HepG2 (cell line): ENCODE data around the gene TRIM25. TPM values are rescaled to one million over a fixed set of nuclear protein-coding genes. Genes with fewer than 3 reads are reported as not detected.

Source experiments
- AGO1 ChIP-seq: fragments of 200-400 bp; formaldehyde crosslinking; IDR thresholded peaks from 2 replicates; pipeline ENCODE4 v1.6.1; 2017; ENCODE audit warnings: mild to moderate bottlenecking, low read depth, low read length, moderate library complexity; ENCODE audit not compliant: poor library complexity, severe bottlenecking
- ATF1 ChIP-seq: IDR thresholded peaks from 2 replicates; pipeline ENCODE4 v1.6.1; 2016; ENCODE audit warnings: mild to moderate bottlenecking, control low read depth
- ATF7 ChIP-seq, 2 experiments: fragments of 450-650 bp in 1 of 2; sonication (generic) in 1 of 2; formaldehyde crosslinking in 1 of 2; IDR thresholded peaks; 2 replicates each; pipeline versions ENCODE4 v1.4.0 to v1.6.1; 2016 to 2020; ENCODE audit warnings: antibody characterized with exemption in 1 of 2, mild to moderate bottlenecking in 1 of 2, missing genetic modification reagents in 1 of 2
- CAMTA2 ChIP-seq: sonication (generic); formaldehyde crosslinking; IDR thresholded peaks from 2 replicates; pipeline ENCODE4 v1.4.0; 2020; ENCODE audit warnings: mild to moderate bottlenecking, missing genetic modification reagents, borderline replicate concordance
- FOXC1 ChIP-seq: sonication (generic); formaldehyde crosslinking; IDR thresholded peaks from 2 replicates; pipeline ENCODE4 v1.8.0; 2022; ENCODE audit warnings: mild to moderate bottlenecking, missing genetic modification reagents, borderline replicate concordance
- NFKBIZ ChIP-seq: IDR thresholded peaks from 2 replicates; pipeline ENCODE4 v1.6.1; 2018; ENCODE audit warnings: missing genetic modification reagents, missing compliant biosample characterization
- NR3C1 ChIP-seq: sonication (generic); formaldehyde crosslinking; IDR thresholded peaks from 2 replicates; pipeline ENCODE4 v1.4.0; 2020; ENCODE audit warnings: missing genetic modification reagents
- PCBP2 ChIP-seq: fragments of 200-400 bp; formaldehyde crosslinking; optimal IDR thresholded peaks from 2 replicates; pipeline ENCODE3; 2018; ENCODE audit warnings: low read length, low read depth; ENCODE audit not compliant: poor library complexity, severe bottlenecking
- SIN3B ChIP-seq: fragments of 150-350 bp; IDR thresholded peaks from 2 replicates; pipeline ENCODE4 v1.6.1; 2014; ENCODE audit warnings: low read length
- TGIF2 ChIP-seq: IDR thresholded peaks from 2 replicates; pipeline ENCODE4 v1.6.1; 2016; ENCODE audit warnings: control low read depth, missing compliant biosample characterization
- TP53 ChIP-seq: sonication (generic); formaldehyde crosslinking; conservative IDR thresholded peaks from 2 replicates; pipeline ENCODE4 v1.4.0; 2020; ENCODE audit warnings: missing genetic modification reagents
- ZBED4 ChIP-seq: sonication (generic); formaldehyde crosslinking; IDR thresholded peaks from 2 replicates; pipeline ENCODE4 v1.4.0; 2020; ENCODE audit warnings: missing genetic modification reagents, borderline replicate concordance
- ZFAT ChIP-seq: sonication (generic); formaldehyde crosslinking; conservative IDR thresholded peaks from 2 replicates; pipeline ENCODE4 v1.8.1; 2023; ENCODE audit warnings: missing genetic modification reagents, inconsistent platforms
- ZFP41 ChIP-seq: sonication (generic); formaldehyde crosslinking; IDR thresholded peaks from 2 replicates; pipeline ENCODE4 v1.4.0; 2020; ENCODE audit warnings: mild to moderate bottlenecking, missing genetic modification reagents, borderline replicate concordance
- ZNF282 ChIP-seq: fragments of 450-650 bp; IDR thresholded peaks from 2 replicates; pipeline ENCODE4 v1.6.1; 2018; ENCODE audit not compliant: partially characterized antibody
- ZNF354B ChIP-seq: sonication (generic); formaldehyde crosslinking; IDR thresholded peaks from 2 replicates; pipeline ENCODE4 v1.8.0; 2022; ENCODE audit warnings: mild to moderate bottlenecking, missing genetic modification reagents
- ZNF503 ChIP-seq: sonication (generic); formaldehyde crosslinking; IDR thresholded peaks from 2 replicates; pipeline ENCODE4 v1.4.0; 2020; ENCODE audit warnings: missing genetic modification reagents
- ZNF597 ChIP-seq: sonication (generic); formaldehyde crosslinking; IDR thresholded peaks from 2 replicates; pipeline ENCODE4 v1.5.0; 2020; ENCODE audit warnings: missing genetic modification reagents
- ZNF672 ChIP-seq: sonication (generic); formaldehyde crosslinking; IDR thresholded peaks from 2 replicates; pipeline ENCODE4 v1.8.1; 2022; ENCODE audit warnings: missing genetic modification reagents
- ZNF740 ChIP-seq: sonication (generic); formaldehyde crosslinking; IDR thresholded peaks from 2 replicates; pipeline ENCODE4 v1.4.0; 2020; ENCODE audit warnings: missing genetic modification reagents
- ZSCAN21 ChIP-seq: sonication (generic); formaldehyde crosslinking; IDR thresholded peaks from 2 replicates; pipeline ENCODE4 v1.8.0; 2022; ENCODE audit warnings: mild to moderate bottlenecking, missing genetic modification reagents, moderate library complexity, borderline replicate concordance
- ZSCAN29 ChIP-seq: sonication (generic); formaldehyde crosslinking; conservative IDR thresholded peaks from 2 replicates; pipeline ENCODE4 v1.4.0; 2020; ENCODE audit warnings: mild to moderate bottlenecking, missing genetic modification reagents
- polyA plus RNA-seq, 8 experiments: library from polyadenylated mRNA; depleted of rRNA in 3 of 8; stranded (reverse) in 7 of 8; unstranded in 1 of 8; fragments of >200 nt; fragmentation: Illumina TruSeq in 4 of 8; extraction: Trizol in 4 of 8; gene quantifications; 2 replicates each; pipeline versions ENCODE4 v1.2.1 to v1.2.3, GENCODE V29; 2011 to 2016; ENCODE audit warnings: low read depth in 4 of 8, missing spikeins in 1 of 8, mixed read lengths in 1 of 8; ENCODE audit not compliant: insufficient read depth in 1 of 8
- total RNA-seq, 5 experiments: library from RNA; depleted of rRNA; stranded (reverse); fragments of >200 nt; fragmentation: Illumina TruSeq; extraction: Trizol; gene quantifications; 2 replicates each; pipeline ENCODE4 v1.2.3, GENCODE V29; 2016; ENCODE audit warnings: low read depth in 1 of 5

The TRIM25 gene
- total and polyA plus RNA-seq, 2 of the 13 experiments (the other 11 are each of a cell fraction or from before 2014, with no cell fraction given) = 30.8 to 42.2 TPM

- no peak for TF ChIP-seq ATF7 (IDR thresholded peaks at IDR 0.05)
- TF ChIP-seq ATF7 (CRISPR knock-in tag; IDR thresholded peaks at IDR 0.05) = no peak
- TF ChIP-seq FOXC1 = 0 out of 2 replicates have a peak, but pooled peaks have one; percentile 87
- TF ChIP-seq ZNF597 (CRISPR knock-in tag) = no peak
- 0 out of 2 replicates have a peak, but pooled peaks have one; percentile 68 for TF ChIP-seq ZSCAN29 (CRISPR knock-in tag)
- TF ChIP-seq PCBP2 = no peak
- no peak for TF ChIP-seq SIN3B
- peak; percentile 13; the same call in 1 of the 2 replicates for TF ChIP-seq ZFAT (CRISPR knock-in tag)
- TF ChIP-seq ZNF282 = no peak
- TF ChIP-seq TP53 (CRISPR knock-in tag) = no peak; the same call in none of the 2 replicates
- peak; percentile 93 for TF ChIP-seq ZNF740 (CRISPR knock-in tag)
- peak; percentile 56 for TF ChIP-seq ZNF503 (CRISPR knock-in tag)
- TF ChIP-seq TGIF2 = peak; percentile 82; the same call in 1 of the 2 replicates
- TF ChIP-seq ZSCAN21 (CRISPR knock-in tag) = peak; percentile 98
- peak; percentile 77; the same call in 1 of the 2 replicates for TF ChIP-seq CAMTA2 (CRISPR knock-in tag)
- TF ChIP-seq ZNF672 (CRISPR knock-in tag) = peak; percentile 31
- no peak for TF ChIP-seq AGO1
- TF ChIP-seq ATF1 = no peak
- TF ChIP-seq ZFP41 (CRISPR knock-in tag) = 0 out of 2 replicates have a peak, but pooled peaks have one; percentile 73
- no peak for TF ChIP-seq NR3C1 (CRISPR knock-in tag)
- TF ChIP-seq ZBED4 (CRISPR knock-in tag) = peak; percentile 54
- peak; percentile 94 for TF ChIP-seq ZNF354B (CRISPR knock-in tag)
- TF ChIP-seq NFKBIZ = peak; percentile 54; the same call in 1 of the 2 replicates
These were observed at the start of gene TRIM25 (continued) for GRCh38 chr17:56913867-56914580.
